ENCODE results near the gene ADNP2. TPM values are rescaled to one million over a fixed set of nuclear protein-coding genes. Genes with fewer than 3 reads are reported as not detected.

Gene ADNP2
- total RNA-seq, 1 experiment from 2014 or later, result 40.5 TPM

- Histone ChIP-seq H3K9me3 (ENCODE audit: control insufficient read depth, insufficient read depth, low read depth, low read length) (no peaks in the 10 kb centered on the region), H3K27me3 (ENCODE audit: control insufficient read depth, insufficient read depth, low read length) (no peaks in the 10 kb centered on the region), H3K4me1 (ENCODE audit: control insufficient read depth, insufficient read depth, low read length) (peaks cover 22% of the 10 kb centered on the region), H3K27ac (ENCODE audit: low read length) (peak overlapping the region; percentile 83), H3K4me3 (ENCODE audit: low read depth in 2 of 2, low read length in 2 of 2) (peak overlapping the region; percentile 70 to 82), H3K36me3 (ENCODE audit: control insufficient read depth, insufficient read depth, low read length) (no peaks in the 10 kb centered on the region)
- no TSS peak for BruUV-seq (replicated peaks)
- ATAC-seq (peak; percentile 79), DNase-seq (ENCODE audit: low read depth, low spot score) (no peak)
- TF ChIP-seq POLR2AphosphoS5 (IDR thresholded peaks at IDR 0.05; ENCODE audit: low read depth, low read length) (peak; percentile 42), TCF7L2 (IDR thresholded peaks at IDR 0.05; ENCODE audit: low read depth, low read length) (no peak), SIN3A (IDR thresholded peaks at IDR 0.05; ENCODE audit: borderline replicate concordance, insufficient read depth, low read depth, low read length) (peak; percentile 80; the same call in 1 of the 2 replicates)
- CTCF ChIA-PET, result no interaction called here
- intact Hi-C loops (cut with micrococcal nuclease; ENCODE audit: unreplicated experiment) (no loop called here), in situ Hi-C loops (cut with HindIII; ENCODE audit: low pct_unique_long_range_greater_than_20kb, low sequenced_read_pairs) (no loop called here)
- POLR2A ChIA-PET, result interaction anchor here (0.8 kb wide), 1 partner anchor 176 kb away, joined by 3 read pairs; no protein-coding TSS in a partner anchor
Observed at GRCh38 chr18:80109676-80110078, 615 bp downstream of the ADNP2 start.

- CTCF ChIA-PET, result interaction anchor here (0.6 kb wide), 1 partner anchor 135 kb away, joined by 3 read pairs; the partner anchor contains the start of gene PARD6G
- no peak overlapping the region for H3K4me3 ChIP-seq (ENCODE audit: low read depth in 2 of 2, low read length in 2 of 2)
- H3K9me3 ChIP-seq (ENCODE audit: control insufficient read depth, insufficient read depth, low read depth, low read length), result no peaks in the 10 kb centered on the region
- H3K36me3 ChIP-seq (ENCODE audit: control insufficient read depth, insufficient read depth, low read length), result no peaks in the 10 kb centered on the region
- POLR2A ChIA-PET, result interaction anchor here (0.5 kb wide), 1 partner anchor 206 kb away, joined by 4 read pairs; no protein-coding TSS in a partner anchor
- BruUV-seq (replicated peaks), result no TSS peak
- in situ Hi-C loops (cut with HindIII; ENCODE audit: low pct_unique_long_range_greater_than_20kb, low sequenced_read_pairs), result no loop called here
- ATAC-seq (no peak), DNase-seq (ENCODE audit: low read depth, low spot score) (no peak)
- H3K27ac ChIP-seq (ENCODE audit: low read length), result peak overlapping the region; percentile 48
- TF ChIP-seq CTCF (IDR thresholded peaks at IDR 0.05), result no peak
- no peak for TF ChIP-seq POLR2AphosphoS5 (IDR thresholded peaks at IDR 0.05; ENCODE audit: low read depth, low read length)
- TF ChIP-seq TCF7L2 (IDR thresholded peaks at IDR 0.05; ENCODE audit: low read depth, low read length), result no peak
- no peak for TF ChIP-seq REST (IDR thresholded peaks at IDR 0.05; ENCODE audit: insufficient read depth in 1 of 2, low read depth in 2 of 2, low read length in 1 of 2)
- TF ChIP-seq SIN3A (IDR thresholded peaks at IDR 0.05; ENCODE audit: borderline replicate concordance, insufficient read depth, low read depth, low read length), result no peak
- no peaks in the 10 kb centered on the region for H3K27me3 ChIP-seq (ENCODE audit: control insufficient read depth, insufficient read depth, low read length)
- intact Hi-C loops (cut with micrococcal nuclease; ENCODE audit: unreplicated experiment), result no loop called here
- H3K4me1 ChIP-seq (ENCODE audit: control insufficient read depth, insufficient read depth, low read length), result peaks cover 22% of the 10 kb centered on the region
Observed at GRCh38 chr18:80112624-80113248, 3.7 kb downstream of the ADNP2 start.

- intact Hi-C loops (cut with micrococcal nuclease; ENCODE audit: unreplicated experiment), result no loop called here
- Histone ChIP-seq H3K27me3 (ENCODE audit: control insufficient read depth, insufficient read depth, low read length) (no peaks in the 10 kb centered on the region), H3K9me3 (ENCODE audit: control insufficient read depth, insufficient read depth, low read depth, low read length) (no peaks in the 10 kb centered on the region), H3K36me3 (ENCODE audit: control insufficient read depth, insufficient read depth, low read length) (0 out of 2 replicates have a peak, but pooled peaks cover 3% of the 10 kb centered on the region), H3K4me3 (ENCODE audit: low read depth in 2 of 2, low read length in 2 of 2) (no peak overlapping the region), H3K27ac (ENCODE audit: low read length) (no peak overlapping the region), H3K4me1 (ENCODE audit: control insufficient read depth, insufficient read depth, low read length) (peaks cover 22% of the 10 kb centered on the region)
- TF ChIP-seq POLR2AphosphoS5 (IDR thresholded peaks at IDR 0.05; ENCODE audit: low read depth, low read length) (no peak), CTCF (IDR thresholded peaks at IDR 0.05) (no peak), SIN3A (IDR thresholded peaks at IDR 0.05; ENCODE audit: borderline replicate concordance, insufficient read depth, low read depth, low read length) (no peak), TCF7L2 (IDR thresholded peaks at IDR 0.05; ENCODE audit: low read depth, low read length) (no peak), REST (IDR thresholded peaks at IDR 0.05; ENCODE audit: insufficient read depth in 1 of 2, low read depth in 2 of 2, low read length in 1 of 2) (no peak)
- ChIA-PET POLR2A (no interaction called here), CTCF (no interaction called here)
- DNase-seq (ENCODE audit: low read depth, low spot score), result no peak
- BruUV-seq (replicated peaks), result no TSS peak
- in situ Hi-C loops (cut with HindIII; ENCODE audit: low pct_unique_long_range_greater_than_20kb, low sequenced_read_pairs), result no loop called here
- ATAC-seq, result no peak
Observed at GRCh38 chr18:80115035-80115434, 6.0 kb downstream of the ADNP2 start.
